Measurements from ENCODE around the gene SPOUT1.

DNA sequence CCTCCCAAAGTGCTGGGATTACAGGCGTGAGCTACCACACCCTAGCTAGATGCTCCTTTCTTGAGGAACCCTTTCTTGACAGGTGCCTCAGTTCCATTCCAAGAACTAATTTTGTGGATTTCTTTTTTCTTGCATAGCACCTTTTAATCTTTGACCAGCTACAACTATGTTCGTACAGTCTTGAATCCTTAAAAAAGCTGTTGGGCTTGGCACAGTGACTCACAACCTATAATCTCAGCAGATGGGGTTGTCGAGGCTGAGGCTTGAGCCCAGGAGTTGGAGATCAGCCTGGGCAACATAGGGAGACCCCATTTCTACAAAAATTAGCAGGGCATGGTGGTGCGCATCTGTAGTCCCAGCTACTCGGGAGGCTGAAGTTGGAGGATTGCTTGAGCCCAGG is 56.5 kb downstream of the SPOUT1 start:
- TF ChIP-seq POLR2AphosphoS5 (IDR thresholded peaks at IDR 0.05; ENCODE audit: low read depth, low read length) (no peak), POLR2A (IDR thresholded peaks at IDR 0.05; ENCODE audit: low read depth, low read length) (no peak)
